A549 (cell line): ENCODE results near the gene GNB1. TPM values are rescaled to one million over a fixed set of nuclear protein-coding genes. Genes with fewer than 3 reads are reported as not detected.
A peak's percentile ranks its signal among the peaks of the same experiment; 100 is the strongest.

Experiments used
- ATAC-seq, 2 experiments: fragments of 200-7000 bp in 1 of 2; fragments of >200 bp in 1 of 2; cut with Nextera tagmentation in 1 of 2; cut with Tn5 transposase in 1 of 2; 3 replicates each; pipeline versions ENCODE4 v1.8.0 to v1.9.1; 2018 to 2020; ENCODE audit warnings: mild to moderate bottlenecking in 1 of 2, moderate library complexity in 1 of 2
- CTCF ChIA-PET: fragments of 300-600 bp; sonication (Branson Sonifier 250); formaldehyde crosslinking; extraction: SDS; loops from one replicate; lab custom pipeline; 2021; ENCODE audit warnings: antibody characterized with exemption, inconsistent platforms; lab: Yijun Ruan, JAX
- POLR2A ChIA-PET: fragments of 350-600 bp; formaldehyde crosslinking; extraction: SDS; loops from one replicate; lab custom pipeline; 2021; ENCODE audit warnings: antibody characterized with exemption, inconsistent platforms; lab: Yijun Ruan, JAX
- DNase-seq, 2 experiments: peaks; one replicate each; pipeline versions ENCODE4 v3.0.0 to v3.0.0-alpha.2; 2011 to 2016; ENCODE audit warnings: low read depth in 1 of 2, low spot score in 1 of 2
- FAIRE-seq: peaks from 2 replicates; lab custom pipeline; 2011; peaks lifted over from hg19 to GRCh38; lab: Jason Lieb, UNC
- H3K27ac ChIP-seq, 2 experiments: fragments of >200 bp; sonication (Bioruptor Twin); formaldehyde crosslinking; 3 replicates each; pipeline ENCODE4 v1.5.1; 2016 to 2017
- H3K4me1 ChIP-seq: fragments of >200 bp; sonication (Bioruptor Twin); formaldehyde crosslinking; 3 replicates; pipeline ENCODE4 v1.6.1; 2016
- H3K4me2 ChIP-seq: fragments of >200 bp; sonication (Bioruptor Twin); formaldehyde crosslinking; 3 replicates; pipeline ENCODE4 v1.6.1; 2016
- H3K4me3 ChIP-seq: fragments of >200 bp; sonication (Bioruptor Twin); formaldehyde crosslinking; 3 replicates; pipeline ENCODE4 v1.5.1; 2016
- H3K9me3 ChIP-seq: fragments of >200 bp; sonication (Bioruptor Twin); formaldehyde crosslinking; 3 replicates; pipeline ENCODE4 v1.6.1; 2016
- CBX2 ChIP-seq: fragments of 200-600 bp; sonication (generic); IDR thresholded peaks from 2 replicates; pipeline ENCODE4 v1.6.1; 2016; ENCODE audit warnings: low read depth, mild to moderate bottlenecking, borderline replicate concordance
- CBX8 ChIP-seq: fragments of 200-600 bp; sonication (generic); IDR thresholded peaks from 2 replicates; pipeline ENCODE4 v1.6.1; 2016
- CEBPB ChIP-seq, 2 experiments: fragments of >200 bp in 1 of 2; sonication (Bioruptor Twin) in 1 of 2; formaldehyde crosslinking in 1 of 2; IDR thresholded peaks; 2 replicates each; pipeline ENCODE4 v1.6.1; 2012 to 2016
- CHD4 ChIP-seq: fragments of 200-600 bp; sonication (generic); IDR thresholded peaks from 2 replicates; pipeline ENCODE4 v1.6.1; 2016; ENCODE audit warnings: antibody characterized with exemption, mild to moderate bottlenecking, borderline replicate concordance
- EHF ChIP-seq: fragments of 250-450 bp; sonication (Bioruptor Pico); IDR thresholded peaks from 2 replicates; pipeline ENCODE4 v1.5.0; 2020; ENCODE audit warnings: mild to moderate bottlenecking
- EHMT2 ChIP-seq: fragments of 200-600 bp; sonication (generic); IDR thresholded peaks from 2 replicates; pipeline ENCODE4 v1.6.1; 2016; ENCODE audit warnings: antibody characterized with exemption, low read depth, mild to moderate bottlenecking, moderate library complexity
- ESRRA ChIP-seq: fragments of 150-350 bp; IDR thresholded peaks from 2 replicates; pipeline ENCODE4 v1.6.1; 2014; ENCODE audit warnings: mild to moderate bottlenecking, low read length, borderline replicate concordance
- HEYL ChIP-seq: fragments of 250-450 bp; sonication (Bioruptor Pico); IDR thresholded peaks from 2 replicates; pipeline ENCODE4 v1.8.0; 2021; ENCODE audit warnings: mild to moderate bottlenecking, moderate library complexity
- HOXB13 ChIP-seq: fragments of 250-450 bp; sonication (Bioruptor Pico); IDR thresholded peaks from 2 replicates; pipeline ENCODE4 v1.5.0; 2020; ENCODE audit warnings: low read depth, mild to moderate bottlenecking, moderate library complexity
- JUNB ChIP-seq: fragments of >200 bp; sonication (Bioruptor Twin); formaldehyde crosslinking; IDR thresholded peaks from 2 replicates; pipeline ENCODE4 v1.6.1; 2016
- KDM5A ChIP-seq: fragments of 200-600 bp; sonication (generic); IDR thresholded peaks from 2 replicates; pipeline ENCODE4 v1.6.1; 2016; ENCODE audit warnings: antibody characterized with exemption, mild to moderate bottlenecking
- MAZ ChIP-seq: fragments of 150-350 bp; IDR thresholded peaks from 2 replicates; pipeline ENCODE4 v1.6.1; 2014; ENCODE audit warnings: antibody characterized with exemption, low read depth, low read length, borderline replicate concordance
- NFE2L2 ChIP-seq: fragments of 150-350 bp; conservative IDR thresholded peaks from 2 replicates; pipeline ENCODE4 v1.6.1; 2014; ENCODE audit warnings: low read length
- NPAS2 ChIP-seq: fragments of 250-450 bp; sonication (Bioruptor Pico); IDR thresholded peaks from 2 replicates; pipeline ENCODE4 v1.8.0; 2022; ENCODE audit warnings: mild to moderate bottlenecking, moderate library complexity, borderline replicate concordance
- POLR2A ChIP-seq: IDR thresholded peaks from 2 replicates; pipeline ENCODE4 v1.6.1; 2012; ENCODE audit warnings: mild to moderate bottlenecking, low read length
- RFX5 ChIP-seq: fragments of 450-650 bp; IDR thresholded peaks from 2 replicates; pipeline ENCODE4 v1.7.1; 2014; ENCODE audit warnings: antibody characterized with exemption, mild to moderate bottlenecking, moderate library complexity
- RNF2 ChIP-seq: fragments of 200-600 bp; sonication (generic); IDR thresholded peaks from 2 replicates; pipeline ENCODE4 v1.6.1; 2016; ENCODE audit warnings: low read depth, mild to moderate bottlenecking, antibody characterized with exemption, moderate library complexity, borderline replicate concordance
- TFCP2L1 ChIP-seq: fragments of 250-450 bp; sonication (Bioruptor Pico); IDR thresholded peaks from 2 replicates; pipeline ENCODE4 v1.5.0; 2021; ENCODE audit warnings: mild to moderate bottlenecking
- ZFP36 ChIP-seq: fragments of 450-650 bp; IDR thresholded peaks from 2 replicates; pipeline ENCODE4 v1.6.1; 2014; ENCODE audit warnings: borderline replicate concordance; ENCODE audit not compliant: partially characterized antibody
- WGBS: methylation state at CpG from one replicate; pipeline ENCODE4 v1.1.6; 2017; ENCODE audit errors: missing lambda C conversion rate; 5-methylcytosine and 5-hydroxymethylcytosine counted together
- polyA plus RNA-seq, 4 experiments: library from polyadenylated mRNA; depleted of rRNA in 3 of 4; stranded (reverse); fragments of >200 nt; fragmentation: RNase III in 1 of 4; extraction: RNeasy Plus Mini Kit Qiagen cat#74134 plus additional on column Dnase treatment in 1 of 4; gene quantifications; 2 replicates in 3 of 4; 3 replicates in 1 of 4; pipeline ENCODE4 v1.2.3, GENCODE V29; 2011 to 2017
- TF ChIP-seq, protein P1 (sequence below): fragments of 250-450 bp; sonication (Bioruptor Pico); IDR thresholded peaks from 2 replicates; pipeline ENCODE4 v1.5.0; 2020; ENCODE audit warnings: low read depth, mild to moderate bottlenecking, moderate library complexity
- TF ChIP-seq, protein P2 (sequence below): IDR thresholded peaks from 2 replicates; pipeline ENCODE4 v1.6.1; 2012; ENCODE audit warnings: low read depth, borderline replicate concordance
- TF ChIP-seq, protein P3 (sequence below): IDR thresholded peaks from 2 replicates; pipeline ENCODE4 v1.6.1; 2012
- TF ChIP-seq, protein P4 (sequence below): fragments of 450-650 bp; IDR thresholded peaks from 2 replicates; pipeline ENCODE4 v1.6.1; 2014; ENCODE audit warnings: antibody characterized with exemption
- TF ChIP-seq, protein P5 (sequence below): fragments of >200 bp; sonication (Bioruptor Twin); formaldehyde crosslinking; IDR thresholded peaks from 3 replicates; pipeline ENCODE4 v1.5.1; 2016
- TF ChIP-seq, protein P6 (sequence below): fragments of >200 bp; sonication (Bioruptor Twin); formaldehyde crosslinking; IDR thresholded peaks from 3 replicates; pipeline ENCODE4 v1.6.1; 2016
- TF ChIP-seq, protein P7 (sequence below): fragments of 150-350 bp; IDR thresholded peaks from 2 replicates; pipeline ENCODE4 v1.6.1; 2014; ENCODE audit warnings: low read depth, mild to moderate bottlenecking, low read length
- TF ChIP-seq, protein P8 (sequence below): fragments of 200-600 bp; sonication (generic); IDR thresholded peaks from 2 replicates; pipeline ENCODE4 v1.6.1; 2016; ENCODE audit warnings: antibody characterized with exemption, mild to moderate bottlenecking, moderate library complexity

GNB1 gene
- polyA plus RNA-seq, 2 of the 4 experiments (the other 2 are of a cell fraction) = 159 to 270 TPM

DNA sequence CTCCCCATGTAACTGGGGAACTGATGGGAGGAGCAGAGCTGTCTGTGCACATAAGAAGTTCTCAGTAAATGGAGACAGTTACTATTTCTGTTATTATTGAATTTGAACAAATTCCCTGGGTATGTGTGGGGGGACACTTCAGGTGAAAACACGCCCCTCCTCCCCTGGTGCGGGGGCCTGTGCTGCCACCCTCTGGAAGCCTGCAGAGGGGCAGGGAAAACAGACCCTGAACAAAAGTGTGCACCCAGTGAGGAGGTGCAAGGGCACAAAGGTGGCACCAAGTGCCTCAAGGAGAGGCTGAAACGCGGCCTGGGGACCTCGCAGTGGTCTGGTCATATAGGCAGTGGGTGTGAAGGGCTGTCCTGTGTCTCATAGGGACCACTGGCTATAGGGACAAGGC, 94.4 kb downstream of the GNB1 start:
- Histone ChIP-seq H3K27ac (no peak overlapping the region), H3K4me2 (no peak overlapping the region), H3K9me3 (no peaks in the 10 kb centered on the region), H3K4me3 (no peak overlapping the region), H3K4me1 (no peaks in the 10 kb centered on the region)
- FAIRE-seq = no peak
- ChIA-PET CTCF (interaction anchor here (1.3 kb wide), 1 partner anchor 108 kb away, joined by 3 read pairs; no protein-coding TSS in a partner anchor), POLR2A (no interaction called here)
- DNase-seq = no peak
- 85% methylated on average over 5 of the region's 5 CpGs for WGBS
- peak in 1 of 2 experiments; percentile 54; a peak in 3 of 6 replicates for ATAC-seq
- TF ChIP-seq HEYL (CRISPR knock-in tag) (no peak), RFX5 (no peak), CEBPB (IDR thresholded peaks at IDR 0.05) (no peak), CHD4 (no peak), MAZ (no peak), ZFP36 (no peak), EHF (no peak), NFE2L2 (no peak), EHMT2 (no peak), KDM5A (no peak), CBX2 (no peak), NPAS2 (CRISPR knock-in tag) (no peak), HOXB13 (no peak)
- TF ChIP-seq, protein P1, sequence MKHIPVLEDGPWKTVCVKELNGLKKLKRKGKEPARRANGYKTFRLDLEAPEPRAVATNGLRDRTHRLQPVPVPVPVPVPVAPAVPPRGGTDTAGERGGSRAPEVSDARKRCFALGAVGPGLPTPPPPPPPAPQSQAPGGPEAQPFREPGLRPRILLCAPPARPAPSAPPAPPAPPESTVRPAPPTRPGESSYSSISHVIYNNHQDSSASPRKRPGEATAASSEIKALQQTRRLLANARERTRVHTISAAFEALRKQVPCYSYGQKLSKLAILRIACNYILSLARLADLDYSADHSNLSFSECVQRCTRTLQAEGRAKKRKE (CRISPR knock-in tag) = no peak
- TF ChIP-seq, protein P2, sequence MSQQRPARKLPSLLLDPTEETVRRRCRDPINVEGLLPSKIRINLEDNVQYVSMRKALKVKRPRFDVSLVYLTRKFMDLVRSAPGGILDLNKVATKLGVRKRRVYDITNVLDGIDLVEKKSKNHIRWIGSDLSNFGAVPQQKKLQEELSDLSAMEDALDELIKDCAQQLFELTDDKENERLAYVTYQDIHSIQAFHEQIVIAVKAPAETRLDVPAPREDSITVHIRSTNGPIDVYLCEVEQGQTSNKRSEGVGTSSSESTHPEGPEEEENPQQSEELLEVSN = no peak
- TF ChIP-seq, protein P3, sequence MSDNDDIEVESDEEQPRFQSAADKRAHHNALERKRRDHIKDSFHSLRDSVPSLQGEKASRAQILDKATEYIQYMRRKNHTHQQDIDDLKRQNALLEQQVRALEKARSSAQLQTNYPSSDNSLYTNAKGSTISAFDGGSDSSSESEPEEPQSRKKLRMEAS = no peak
- TF ChIP-seq, protein P4, sequence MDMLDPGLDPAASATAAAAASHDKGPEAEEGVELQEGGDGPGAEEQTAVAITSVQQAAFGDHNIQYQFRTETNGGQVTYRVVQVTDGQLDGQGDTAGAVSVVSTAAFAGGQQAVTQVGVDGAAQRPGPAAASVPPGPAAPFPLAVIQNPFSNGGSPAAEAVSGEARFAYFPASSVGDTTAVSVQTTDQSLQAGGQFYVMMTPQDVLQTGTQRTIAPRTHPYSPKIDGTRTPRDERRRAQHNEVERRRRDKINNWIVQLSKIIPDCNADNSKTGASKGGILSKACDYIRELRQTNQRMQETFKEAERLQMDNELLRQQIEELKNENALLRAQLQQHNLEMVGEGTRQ = no peak
- TF ChIP-seq, protein P5, sequence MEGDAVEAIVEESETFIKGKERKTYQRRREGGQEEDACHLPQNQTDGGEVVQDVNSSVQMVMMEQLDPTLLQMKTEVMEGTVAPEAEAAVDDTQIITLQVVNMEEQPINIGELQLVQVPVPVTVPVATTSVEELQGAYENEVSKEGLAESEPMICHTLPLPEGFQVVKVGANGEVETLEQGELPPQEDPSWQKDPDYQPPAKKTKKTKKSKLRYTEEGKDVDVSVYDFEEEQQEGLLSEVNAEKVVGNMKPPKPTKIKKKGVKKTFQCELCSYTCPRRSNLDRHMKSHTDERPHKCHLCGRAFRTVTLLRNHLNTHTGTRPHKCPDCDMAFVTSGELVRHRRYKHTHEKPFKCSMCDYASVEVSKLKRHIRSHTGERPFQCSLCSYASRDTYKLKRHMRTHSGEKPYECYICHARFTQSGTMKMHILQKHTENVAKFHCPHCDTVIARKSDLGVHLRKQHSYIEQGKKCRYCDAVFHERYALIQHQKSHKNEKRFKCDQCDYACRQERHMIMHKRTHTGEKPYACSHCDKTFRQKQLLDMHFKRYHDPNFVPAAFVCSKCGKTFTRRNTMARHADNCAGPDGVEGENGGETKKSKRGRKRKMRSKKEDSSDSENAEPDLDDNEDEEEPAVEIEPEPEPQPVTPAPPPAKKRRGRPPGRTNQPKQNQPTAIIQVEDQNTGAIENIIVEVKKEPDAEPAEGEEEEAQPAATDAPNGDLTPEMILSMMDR = no peak

DNA sequence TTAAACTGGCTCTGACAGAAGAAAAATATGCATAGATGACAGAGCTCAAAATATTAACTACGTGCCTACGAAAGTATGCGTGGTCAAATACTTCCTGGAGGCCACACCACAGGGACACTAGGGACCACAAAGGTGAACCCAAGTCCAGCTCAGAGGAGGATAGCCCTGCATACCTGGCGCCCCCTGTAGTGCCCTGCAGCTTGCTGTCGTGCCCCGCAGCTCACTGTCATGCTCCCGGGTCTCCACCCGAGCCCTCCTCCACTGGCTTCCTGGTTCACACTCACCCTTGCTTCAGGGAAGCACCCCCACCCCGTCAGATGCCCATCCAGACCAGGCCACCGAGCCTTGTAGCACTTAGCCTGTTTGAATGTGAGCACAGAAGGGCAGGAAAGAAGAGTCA, 95.9 kb downstream of the GNB1 start:
- Histone ChIP-seq H3K9me3 (no peaks in the 10 kb centered on the region), H3K27ac (no peak overlapping the region), H3K4me1 (no peaks in the 10 kb centered on the region), H3K4me3 (no peak overlapping the region), H3K4me2 (no peak overlapping the region)
- FAIRE-seq (no peak), ATAC-seq (no peak), DNase-seq (no peak)
- CTCF ChIA-PET = no interaction called here
- 97% methylated on average over 7 of the region's 10 CpGs for WGBS
- POLR2A ChIA-PET = no interaction called here
- TF ChIP-seq KDM5A (no peak), TFCP2L1 (no peak), EHMT2 (no peak), NFE2L2 (no peak), HEYL (CRISPR knock-in tag) (no peak), RNF2 (no peak), CBX8 (no peak), ESRRA (no peak), POLR2A (no peak), MAZ (no peak), JUNB (no peak)
- TF ChIP-seq, protein P6, sequence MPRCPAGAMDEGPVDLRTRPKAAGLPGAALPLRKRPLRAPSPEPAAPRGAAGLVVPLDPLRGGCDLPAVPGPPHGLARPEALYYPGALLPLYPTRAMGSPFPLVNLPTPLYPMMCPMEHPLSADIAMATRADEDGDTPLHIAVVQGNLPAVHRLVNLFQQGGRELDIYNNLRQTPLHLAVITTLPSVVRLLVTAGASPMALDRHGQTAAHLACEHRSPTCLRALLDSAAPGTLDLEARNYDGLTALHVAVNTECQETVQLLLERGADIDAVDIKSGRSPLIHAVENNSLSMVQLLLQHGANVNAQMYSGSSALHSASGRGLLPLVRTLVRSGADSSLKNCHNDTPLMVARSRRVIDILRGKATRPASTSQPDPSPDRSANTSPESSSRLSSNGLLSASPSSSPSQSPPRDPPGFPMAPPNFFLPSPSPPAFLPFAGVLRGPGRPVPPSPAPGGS = no peak
- TF ChIP-seq, protein P4 = no peak
- TF ChIP-seq, protein P7, sequence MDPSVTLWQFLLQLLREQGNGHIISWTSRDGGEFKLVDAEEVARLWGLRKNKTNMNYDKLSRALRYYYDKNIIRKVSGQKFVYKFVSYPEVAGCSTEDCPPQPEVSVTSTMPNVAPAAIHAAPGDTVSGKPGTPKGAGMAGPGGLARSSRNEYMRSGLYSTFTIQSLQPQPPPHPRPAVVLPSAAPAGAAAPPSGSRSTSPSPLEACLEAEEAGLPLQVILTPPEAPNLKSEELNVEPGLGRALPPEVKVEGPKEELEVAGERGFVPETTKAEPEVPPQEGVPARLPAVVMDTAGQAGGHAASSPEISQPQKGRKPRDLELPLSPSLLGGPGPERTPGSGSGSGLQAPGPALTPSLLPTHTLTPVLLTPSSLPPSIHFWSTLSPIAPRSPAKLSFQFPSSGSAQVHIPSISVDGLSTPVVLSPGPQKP = no peak
- TF ChIP-seq, protein P8, sequence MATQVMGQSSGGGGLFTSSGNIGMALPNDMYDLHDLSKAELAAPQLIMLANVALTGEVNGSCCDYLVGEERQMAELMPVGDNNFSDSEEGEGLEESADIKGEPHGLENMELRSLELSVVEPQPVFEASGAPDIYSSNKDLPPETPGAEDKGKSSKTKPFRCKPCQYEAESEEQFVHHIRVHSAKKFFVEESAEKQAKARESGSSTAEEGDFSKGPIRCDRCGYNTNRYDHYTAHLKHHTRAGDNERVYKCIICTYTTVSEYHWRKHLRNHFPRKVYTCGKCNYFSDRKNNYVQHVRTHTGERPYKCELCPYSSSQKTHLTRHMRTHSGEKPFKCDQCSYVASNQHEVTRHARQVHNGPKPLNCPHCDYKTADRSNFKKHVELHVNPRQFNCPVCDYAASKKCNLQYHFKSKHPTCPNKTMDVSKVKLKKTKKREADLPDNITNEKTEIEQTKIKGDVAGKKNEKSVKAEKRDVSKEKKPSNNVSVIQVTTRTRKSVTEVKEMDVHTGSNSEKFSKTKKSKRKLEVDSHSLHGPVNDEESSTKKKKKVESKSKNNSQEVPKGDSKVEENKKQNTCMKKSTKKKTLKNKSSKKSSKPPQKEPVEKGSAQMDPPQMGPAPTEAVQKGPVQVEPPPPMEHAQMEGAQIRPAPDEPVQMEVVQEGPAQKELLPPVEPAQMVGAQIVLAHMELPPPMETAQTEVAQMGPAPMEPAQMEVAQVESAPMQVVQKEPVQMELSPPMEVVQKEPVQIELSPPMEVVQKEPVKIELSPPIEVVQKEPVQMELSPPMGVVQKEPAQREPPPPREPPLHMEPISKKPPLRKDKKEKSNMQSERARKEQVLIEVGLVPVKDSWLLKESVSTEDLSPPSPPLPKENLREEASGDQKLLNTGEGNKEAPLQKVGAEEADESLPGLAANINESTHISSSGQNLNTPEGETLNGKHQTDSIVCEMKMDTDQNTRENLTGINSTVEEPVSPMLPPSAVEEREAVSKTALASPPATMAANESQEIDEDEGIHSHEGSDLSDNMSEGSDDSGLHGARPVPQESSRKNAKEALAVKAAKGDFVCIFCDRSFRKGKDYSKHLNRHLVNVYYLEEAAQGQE = no peak
